NCI-H526 (cell line): Measurements from ENCODE around the gene NCKAP1.
A peak's percentile ranks its signal among the peaks of the same experiment; 100 is the strongest.
"Not testable (repeated sequence)": the region's sequence is repeated elsewhere in the genome, so short reads cannot be mapped to it uniquely, and the experiment has no call there.

Experiments
- DNase-seq, 2 experiments: peaks; one replicate each; lab custom pipeline; 2025; lab: John Stamatoyannopoulos, UW

NCKAP1 gene

GRCh38 chr2:183038341-183039300, at the start of gene NCKAP1:
TSS of gene NCKAP1 (minus strand) at chr2:183038457. CDS start at chr2:183038099, 358 bp downstream.
- DNase-seq: peak; percentile 44 to 92

GRCh38 chr2:183081911-183082310, 43.7 kb upstream of the NCKAP1 start:
- DNase-seq: no peak

- DNase-seq: peak; percentile 64 to 67
Measured at GRCh38 chr2:183079139-183079775, 41.0 kb upstream of the NCKAP1 start.

- peak; percentile 98 for DNase-seq
Measured at GRCh38 chr2:183078464-183079138, 40.3 kb upstream of the NCKAP1 start, which contains the start of gene DUSP19. TSS of gene DUSP19 (plus strand) at chr2:183078747. CDS start at chr2:183078934, 187 bp downstream.

GRCh38 chr2:183078163-183078463, 39.9 kb upstream of the NCKAP1 start:
- DNase-seq: peak; percentile 88 to 90

GRCh38 chr2:183072177-183072576, 33.9 kb upstream of the NCKAP1 start:
- DNase-seq: no peak

- peak; percentile 85 to 89 for DNase-seq
Measured at GRCh38 chr2:183070942-183071844, 32.9 kb upstream of the NCKAP1 start.

- DNase-seq: no peak
Measured at GRCh38 chr2:183069174-183069573, 30.9 kb upstream of the NCKAP1 start.

GRCh38 chr2:183068561-183068960, 30.3 kb upstream of the NCKAP1 start:
- no peak for DNase-seq

- no peak for DNase-seq
Measured at GRCh38 chr2:183063083-183063482, 24.8 kb upstream of the NCKAP1 start.

GRCh38 chr2:183060571-183061231, 22.4 kb upstream of the NCKAP1 start:
- no peak for DNase-seq

- DNase-seq: no peak
Measured at GRCh38 chr2:183059561-183059960, 21.3 kb upstream of the NCKAP1 start.

- DNase-seq: no peak
Measured at GRCh38 chr2:183057333-183057985, 19.2 kb upstream of the NCKAP1 start.

- no peak for DNase-seq
Measured at GRCh38 chr2:183049420-183049819, 11.2 kb upstream of the NCKAP1 start.

GRCh38 chr2:183047486-183048125, 9.3 kb upstream of the NCKAP1 start:
- DNase-seq: not testable (repeated sequence)

GRCh38 chr2:183043580-183043979, 5.3 kb upstream of the NCKAP1 start:
- not testable (repeated sequence) for DNase-seq

- DNase-seq: no peak
Measured at GRCh38 chr2:183040604-183041003, 2.3 kb upstream of the NCKAP1 start.

- peak; percentile 44 to 92 for DNase-seq
Measured at GRCh38 chr2:183037553-183038340, 510 bp downstream of the NCKAP1 start.

GRCh38 chr2:183037074-183037552, 1.1 kb downstream of the NCKAP1 start:
- DNase-seq: peak in 1 of 2 experiments; percentile 41
